Measurements from ENCODE around the gene EPB41.
"Not testable (repeated sequence)": the region's sequence is repeated elsewhere in the genome, so short reads cannot be mapped to it uniquely, and the experiment has no call there.

Gene EPB41

GRCh38 chr1:28914228-28915030 is at the start of gene EPB41:
EPB41 (plus strand) TSS chr1:28914569; CDS start chr1:28987438, 72,869 bp downstream.
- DNase-seq (ENCODE audit: low read depth): peak; percentile 86

GRCh38 chr1:28864695-28865094 is 49.7 kb upstream of the EPB41 start:
- DNase-seq (ENCODE audit: low read depth): no peak

- no peak for DNase-seq (ENCODE audit: low read depth)
Measured at GRCh38 chr1:28865997-28866650, 48.2 kb upstream of the EPB41 start.

- DNase-seq (ENCODE audit: low read depth): no peak
Measured at GRCh38 chr1:28867850-28868249, 46.5 kb upstream of the EPB41 start.

DNA sequence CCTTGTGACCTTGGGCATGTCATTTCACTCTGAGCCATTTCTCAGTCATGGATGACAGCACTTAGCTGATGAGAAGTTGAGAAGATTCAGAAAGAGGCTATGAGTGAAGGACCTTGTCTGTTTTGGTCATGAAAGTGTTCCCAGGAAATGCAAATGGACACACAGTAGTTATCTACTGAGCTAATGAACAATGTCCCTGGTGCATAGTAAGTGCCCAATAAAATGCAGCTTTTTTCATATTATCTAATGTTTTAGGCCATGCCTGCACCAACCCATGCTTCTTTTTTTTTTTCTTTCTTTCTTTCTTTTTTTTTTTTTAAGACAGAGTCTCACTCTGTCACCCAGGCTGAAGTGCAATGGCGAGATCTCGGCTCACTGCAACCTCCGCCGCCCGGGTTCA is 44.4 kb upstream of the EPB41 start:
- DNase-seq (ENCODE audit: low read depth): no peak

- no peak for DNase-seq (ENCODE audit: low read depth)
Measured at GRCh38 chr1:28871631-28872401, 42.6 kb upstream of the EPB41 start.

DNA sequence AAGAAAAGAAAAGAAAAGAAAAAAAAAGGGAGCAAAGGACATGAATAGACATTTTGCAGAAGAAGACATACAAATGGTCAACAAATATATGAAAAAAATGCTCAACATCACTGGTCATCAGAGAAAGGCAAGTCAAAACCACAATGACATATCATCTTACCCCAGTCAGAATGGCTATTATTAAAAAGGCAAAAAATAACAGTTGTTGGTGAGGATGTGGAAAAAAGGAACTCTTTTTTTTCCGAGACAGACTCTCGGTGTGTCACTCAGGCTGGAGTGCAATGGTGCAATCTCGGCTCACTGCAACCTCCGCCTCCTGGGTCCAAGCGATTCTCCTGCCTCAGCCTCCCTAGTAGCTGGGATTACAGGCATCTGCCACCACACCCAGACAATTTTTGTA is 39.2 kb upstream of the EPB41 start:
- not testable (repeated sequence) for DNase-seq (ENCODE audit: low read depth)

- DNase-seq (ENCODE audit: low read depth): peak; percentile 61
Measured at GRCh38 chr1:28877132-28877781, 37.1 kb upstream of the EPB41 start.

DNA sequence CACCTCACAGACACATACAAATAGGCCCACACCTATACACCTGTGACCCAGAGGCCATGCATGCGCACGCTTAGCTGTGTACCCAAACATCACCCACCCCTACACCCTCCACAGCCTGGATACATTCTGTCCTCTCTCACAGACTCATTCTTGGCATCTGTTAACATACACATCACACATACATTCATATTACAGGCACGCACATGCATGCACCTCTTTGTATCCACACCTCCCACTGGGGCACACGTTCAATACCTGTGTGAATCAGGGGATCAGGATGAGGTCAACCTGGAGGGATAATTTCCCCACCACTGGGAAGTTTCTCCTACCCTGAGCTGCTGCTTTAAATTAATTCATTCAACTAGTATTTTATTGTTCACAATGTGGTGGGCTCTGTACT is 35.6 kb upstream of the EPB41 start:
- no peak for DNase-seq (ENCODE audit: low read depth)

- peak; percentile 62 for DNase-seq (ENCODE audit: low read depth)
Measured at GRCh38 chr1:28882009-28882628, 32.2 kb upstream of the EPB41 start.

- no peak for DNase-seq (ENCODE audit: low read depth)
Measured at GRCh38 chr1:28883242-28883616, 31.1 kb upstream of the EPB41 start.

GRCh38 chr1:28885472-28885877 is 28.9 kb upstream of the EPB41 start:
- DNase-seq (ENCODE audit: low read depth): no peak

GRCh38 chr1:28885977-28886730 is 28.2 kb upstream of the EPB41 start:
- DNase-seq (ENCODE audit: low read depth): no peak

DNA sequence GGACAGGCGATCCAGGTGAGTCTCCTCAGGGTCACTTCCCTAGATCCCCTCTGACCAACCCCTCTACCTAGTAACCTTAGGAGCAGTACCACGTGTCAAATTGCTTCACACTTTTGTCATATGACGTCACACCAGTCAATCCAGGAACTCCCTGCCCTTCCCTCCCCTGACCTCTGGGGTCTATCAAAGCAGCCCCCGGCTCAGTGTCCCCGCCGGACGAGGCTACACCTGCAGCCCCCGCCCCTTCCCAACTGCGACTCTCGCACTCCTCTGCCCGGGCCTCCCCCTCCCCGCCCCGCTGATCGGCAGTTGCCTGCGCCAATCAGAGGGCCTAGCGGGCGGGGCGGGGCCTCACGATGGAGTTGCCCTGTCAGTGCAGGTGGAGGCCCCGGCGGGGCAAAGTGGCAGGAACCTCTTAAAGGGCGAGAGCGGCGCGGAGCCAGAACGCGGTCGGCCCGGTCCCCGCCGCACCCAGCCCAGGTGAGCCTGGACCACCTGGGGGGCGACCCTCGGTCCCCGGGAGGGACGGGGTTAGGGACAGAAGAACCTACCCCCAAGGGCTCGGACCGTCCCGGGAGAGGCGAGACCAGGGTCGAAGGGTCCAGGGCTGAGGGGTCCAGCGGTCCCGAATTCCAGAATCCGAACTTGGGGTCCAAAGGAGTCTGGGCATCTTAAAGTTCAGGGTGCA is 27.5 kb upstream of the EPB41 start:
- peak; percentile 85 for DNase-seq (ENCODE audit: low read depth)

GRCh38 chr1:28887419-28887834 is 26.9 kb upstream of the EPB41 start:
- peak; percentile 50 for DNase-seq (ENCODE audit: low read depth)

GRCh38 chr1:28887835-28888682 is 26.3 kb upstream of the EPB41 start:
- no peak for DNase-seq (ENCODE audit: low read depth)

- no peak for DNase-seq (ENCODE audit: low read depth)
Measured at GRCh38 chr1:28888915-28889314, 25.5 kb upstream of the EPB41 start.

DNA sequence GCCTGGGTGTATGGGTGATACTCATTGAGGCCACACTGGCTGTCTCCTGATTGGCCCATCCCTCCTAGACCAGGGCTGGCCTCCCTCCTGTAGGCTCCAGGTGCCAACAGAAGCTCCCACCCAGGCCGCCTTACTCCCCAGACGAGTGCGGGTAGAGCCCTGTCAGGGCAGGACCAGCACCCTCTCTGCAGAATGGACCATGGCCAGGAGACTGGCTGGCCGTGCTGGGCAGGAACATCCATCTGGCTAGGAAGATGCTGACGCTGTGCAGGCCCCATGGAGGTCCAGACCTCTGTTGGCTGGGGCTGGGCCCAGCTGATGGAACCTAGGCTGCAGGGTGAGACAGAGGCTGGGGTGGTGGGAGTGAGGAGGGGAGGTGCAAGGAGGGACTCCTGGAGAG is 25.0 kb upstream of the EPB41 start:
- DNase-seq (ENCODE audit: low read depth): no peak

DNA sequence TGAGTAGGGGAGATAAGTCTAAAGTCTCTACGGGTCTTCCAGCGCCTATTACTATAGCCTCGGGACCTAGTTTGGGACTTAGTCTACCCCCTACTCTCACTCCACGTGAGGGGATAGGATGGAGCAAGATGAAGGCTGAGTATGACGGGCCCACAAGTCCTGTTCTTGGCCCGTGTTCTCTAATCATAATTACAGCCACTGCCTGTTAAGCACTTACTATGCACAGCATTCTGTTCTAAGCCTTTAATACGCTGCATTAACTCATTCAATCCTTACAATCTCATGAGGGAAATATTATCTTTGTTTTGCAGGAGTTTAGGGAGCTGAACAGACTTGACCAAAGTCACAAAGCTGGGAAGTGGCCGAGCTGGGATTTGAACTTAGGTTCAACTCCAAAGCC is 23.9 kb upstream of the EPB41 start:
- no peak for DNase-seq (ENCODE audit: low read depth)

DNA sequence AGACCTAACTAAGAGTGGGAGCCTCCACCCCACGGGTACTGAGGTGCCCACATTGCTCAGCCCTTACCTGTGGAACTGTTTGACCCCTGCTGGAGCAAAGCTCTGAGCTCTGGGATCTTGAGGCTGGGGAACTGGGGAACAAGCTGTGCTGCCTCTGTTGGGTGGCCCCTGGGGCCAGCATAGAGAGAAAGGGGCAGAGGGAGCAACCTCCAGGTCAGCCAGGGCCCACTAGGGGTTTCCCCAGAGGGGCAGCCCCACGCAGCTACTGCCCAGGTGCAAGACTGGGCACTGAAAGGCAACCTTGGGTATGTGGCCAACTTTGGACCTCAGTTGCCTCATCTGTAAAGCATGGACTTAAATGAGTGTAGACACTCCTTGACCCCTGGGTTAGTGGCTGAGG is 23.5 kb upstream of the EPB41 start:
- no peak for DNase-seq (ENCODE audit: low read depth)

All from activated T-helper 1 cell treated with Interleukin-2 at 50 U/mL for 16 hours (primary cell).